Right lobe of liver (tissue), 4 donors: ENCODE results near the gene ASIC4.

Experiments
- POLR2A ChIP-seq: fragments of 450-650 bp; IDR thresholded peaks from one replicate; pipeline ENCODE4 v1.6.1; 2017; ENCODE audit warnings: antibody characterized with exemption, mild to moderate bottlenecking
- TF ChIP-seq, protein P1 (sequence below), 4 donors: fragments of 200-600 bp in 3 of 4; fragments of 450-650 bp in 1 of 4; IDR thresholded peaks; one replicate each; pipeline versions ENCODE4 v1.5.1 to v1.8.0; 2016 to 2022; ENCODE audit warnings: antibody characterized with exemption in 4 of 4, mild to moderate bottlenecking in 2 of 4
- donor health status: DM: no; HTN: no; CAD: no.
- donor health status: DM: no; HTN: no; CAD: no.
- donor health status: DM: no; HTN: yes; CAD: no.

DNA sequence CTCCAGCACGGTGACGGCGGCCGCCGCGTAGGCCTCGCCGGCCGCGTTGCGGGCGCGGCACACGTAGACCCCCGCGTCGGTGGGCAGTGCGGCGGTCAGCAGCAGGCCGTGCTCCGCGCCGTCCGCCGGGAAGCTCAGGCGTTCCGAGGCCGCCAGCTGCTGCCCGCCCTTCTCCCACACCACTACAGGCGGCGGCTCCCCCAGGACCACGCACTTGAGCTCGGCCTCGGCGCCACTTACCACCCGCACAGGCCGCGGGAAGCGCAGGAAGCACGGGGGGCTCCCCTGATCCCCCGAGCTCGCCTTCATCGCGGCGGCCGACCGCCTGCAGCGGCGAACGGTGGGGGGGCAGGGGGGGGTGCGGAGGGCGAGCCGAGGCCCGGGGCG, 56.6 kb downstream of the ASIC4 start:
- TF ChIP-seq, protein P1, sequence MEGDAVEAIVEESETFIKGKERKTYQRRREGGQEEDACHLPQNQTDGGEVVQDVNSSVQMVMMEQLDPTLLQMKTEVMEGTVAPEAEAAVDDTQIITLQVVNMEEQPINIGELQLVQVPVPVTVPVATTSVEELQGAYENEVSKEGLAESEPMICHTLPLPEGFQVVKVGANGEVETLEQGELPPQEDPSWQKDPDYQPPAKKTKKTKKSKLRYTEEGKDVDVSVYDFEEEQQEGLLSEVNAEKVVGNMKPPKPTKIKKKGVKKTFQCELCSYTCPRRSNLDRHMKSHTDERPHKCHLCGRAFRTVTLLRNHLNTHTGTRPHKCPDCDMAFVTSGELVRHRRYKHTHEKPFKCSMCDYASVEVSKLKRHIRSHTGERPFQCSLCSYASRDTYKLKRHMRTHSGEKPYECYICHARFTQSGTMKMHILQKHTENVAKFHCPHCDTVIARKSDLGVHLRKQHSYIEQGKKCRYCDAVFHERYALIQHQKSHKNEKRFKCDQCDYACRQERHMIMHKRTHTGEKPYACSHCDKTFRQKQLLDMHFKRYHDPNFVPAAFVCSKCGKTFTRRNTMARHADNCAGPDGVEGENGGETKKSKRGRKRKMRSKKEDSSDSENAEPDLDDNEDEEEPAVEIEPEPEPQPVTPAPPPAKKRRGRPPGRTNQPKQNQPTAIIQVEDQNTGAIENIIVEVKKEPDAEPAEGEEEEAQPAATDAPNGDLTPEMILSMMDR (IDR thresholded peaks at IDR 0.05) = no peak
- TF ChIP-seq POLR2A = no peak
